HCT116 (cell line): ENCODE results near the gene DNAAF1. TPM values are rescaled to one million over a fixed set of nuclear protein-coding genes. Genes with fewer than 3 reads are reported as not detected.

Experiments
- ATAC-seq: fragments of 200-7000 bp; cut with Tn5 transposase; 2 replicates; pipeline ENCODE4 v1.9.1; 2020; ENCODE audit warnings: mild to moderate bottlenecking, moderate library complexity
- BruUV-seq: library from RNA; stranded (reverse); fragments of 400-500 nt; replicated peaks from 2 replicates; lab custom pipeline; 2021; lab: Mats Ljungman, UMichigan
- CTCF ChIA-PET: fragments of 300-600 bp; sonication (Branson Sonifier 250); formaldehyde crosslinking; loops from one replicate; lab custom pipeline; 2021; ENCODE audit warnings: antibody characterized with exemption; lab: Charles Lee
- POLR2A ChIA-PET: fragments of 300-600, 350-600 bp; sonication (Branson Sonifier 250); formaldehyde crosslinking; loops from one replicate; lab custom pipeline; 2021; ENCODE audit warnings: antibody characterized with exemption; lab: Charles Lee
- RAD21 ChIA-PET, 2 experiments: fragments of 300-600 bp; sonication (Branson Sonifier 250); formaldehyde crosslinking; loops; one replicate each; lab custom pipeline; 2023; ENCODE audit warnings: low total read pairs in 2 of 2; ENCODE audit not compliant: uncharacterized antibody in 2 of 2, unreplicated experiment in 2 of 2, low non-redundant PET in 1 of 2; lab: Charles Lee
- DNase-seq: peaks from one replicate; pipeline ENCODE4 v3.0.0-alpha.2; 2010; ENCODE audit warnings: low read depth, low spot score
- H2AFZ ChIP-seq: fragments of 200-600 bp; shearing (Covaris generic), sonication (generic); 2 replicates; pipeline ENCODE4 v1.6.1; 2017; ENCODE audit warnings: low read depth, mixed run types, mixed read lengths, antibody characterized with exemption, low read length; ENCODE audit not compliant: poor library complexity, severe bottlenecking
- H3K27ac ChIP-seq: 2 replicates; pipeline ENCODE4 v1.5.1; 2012; ENCODE audit warnings: low read depth, low read length
- H3K27me3 ChIP-seq: fragments of 200-600 bp; sonication (generic); 2 replicates; pipeline ENCODE4 v1.6.1; 2016; ENCODE audit warnings: mixed run types, low read length, mixed read lengths; ENCODE audit not compliant: insufficient read depth
- H3K36me3 ChIP-seq, 2 experiments: fragments of 200-500 bp in 1 of 2; fragments of 200-600 bp in 1 of 2; sonication (Bioruptor generic) in 1 of 2; sonication (generic) in 1 of 2; 2 replicates each; pipeline versions ENCODE4 v1.5.1 to v1.6.1; 2014 to 2016; ENCODE audit warnings: low read length in 2 of 2, inconsistent platforms in 1 of 2, mixed read lengths in 1 of 2, mixed run types in 1 of 2; ENCODE audit not compliant: insufficient read depth in 2 of 2, control insufficient read depth in 1 of 2
- H3K4me1 ChIP-seq, 2 experiments: fragments of 200-600 bp in 1 of 2; sonication (generic) in 1 of 2; 2 replicates each; pipeline versions ENCODE4 v1.5.1 to v1.6.1; 2012 to 2017; ENCODE audit warnings: low read length in 2 of 2, inconsistent platforms in 1 of 2, mild to moderate bottlenecking in 1 of 2, mixed read lengths in 1 of 2, mixed run types in 1 of 2, moderate library complexity in 1 of 2; ENCODE audit not compliant: insufficient read depth in 2 of 2, control insufficient read depth in 1 of 2
- H3K4me2 ChIP-seq: fragments of 200-600 bp; sonication (generic); 2 replicates; pipeline ENCODE4 v1.6.1; 2017; ENCODE audit warnings: mixed run types, low read length, mixed read lengths
- H3K4me3 ChIP-seq, 2 experiments: fragments of 200-600 bp in 1 of 2; sonication (generic) in 1 of 2; replicated peaks in 1 of 2; 2 replicates each; pipeline ENCODE4 v1.5.1; 2011 to 2016; ENCODE audit warnings: low read length in 2 of 2, control low read depth in 1 of 2, low read depth in 1 of 2, mild to moderate bottlenecking in 1 of 2, mixed read lengths in 1 of 2, mixed run types in 1 of 2
- H3K79me2 ChIP-seq: fragments of 200-600 bp; sonication (generic); 2 replicates; pipeline ENCODE4 v1.6.1; 2017; ENCODE audit warnings: mild to moderate bottlenecking, mixed run types, low read length, moderate library complexity, mixed read lengths; ENCODE audit not compliant: insufficient read depth
- H3K9ac ChIP-seq: fragments of 200-600 bp; sonication (generic); 2 replicates; pipeline ENCODE4 v1.6.1; 2016; ENCODE audit warnings: low read length, mixed read lengths
- H3K9me2 ChIP-seq: fragments of 200-600 bp; sonication (generic), shearing (Covaris generic); 2 replicates; pipeline ENCODE4 v1.6.1; 2017; ENCODE audit warnings: mixed run types, mild to moderate bottlenecking, moderate library complexity; ENCODE audit not compliant: insufficient read depth
- H3K9me3 ChIP-seq, 2 experiments: fragments of 200-500 bp in 1 of 2; fragments of 200-600 bp in 1 of 2; sonication (Bioruptor generic) in 1 of 2; sonication (generic) in 1 of 2; 2 replicates each; pipeline ENCODE4 v1.6.1; 2014 to 2017; ENCODE audit warnings: low read length in 2 of 2, mixed read lengths in 2 of 2, inconsistent platforms in 1 of 2, low read depth in 1 of 2, mild to moderate bottlenecking in 1 of 2, mixed run types in 1 of 2, moderate library complexity in 1 of 2; ENCODE audit not compliant: control insufficient read depth in 1 of 2, insufficient read depth in 1 of 2
- H4K20me1 ChIP-seq: fragments of 200-600 bp; sonication (generic), shearing (Covaris generic); 2 replicates; pipeline ENCODE4 v1.6.1; 2017; ENCODE audit warnings: mixed run types, mild to moderate bottlenecking, moderate library complexity; ENCODE audit not compliant: insufficient read depth
- CEBPB ChIP-seq: IDR thresholded peaks from 2 replicates; pipeline ENCODE4 v1.6.1; 2012; ENCODE audit warnings: low read depth
- ELF1 ChIP-seq: IDR thresholded peaks from 2 replicates; pipeline ENCODE4 v1.6.1; 2012; ENCODE audit warnings: low read depth, borderline replicate concordance
- EZH2phosphoT487 ChIP-seq: fragments of 200-600 bp; IDR thresholded peaks from 2 replicates; pipeline ENCODE4 v1.6.1; 2018; ENCODE audit warnings: antibody characterized with exemption, borderline replicate concordance
- POLR2A ChIP-seq: IDR thresholded peaks from 2 replicates; pipeline ENCODE4 v1.7.0; 2011; ENCODE audit warnings: borderline replicate concordance; ENCODE audit not compliant: insufficient read depth, insufficient read length; ENCODE audit errors: extremely low read depth
- POLR2AphosphoS5 ChIP-seq: IDR thresholded peaks from 2 replicates; pipeline ENCODE4 v1.6.1; 2011; ENCODE audit warnings: mild to moderate bottlenecking, low read depth, low read length, moderate library complexity
- RAD21 ChIP-seq: IDR thresholded peaks from 2 replicates; pipeline ENCODE4 v1.6.1; 2012; ENCODE audit warnings: low read depth, mild to moderate bottlenecking
- TCF7L2 ChIP-seq: IDR thresholded peaks from 2 replicates; pipeline ENCODE4 v1.7.0; 2011; ENCODE audit warnings: borderline replicate concordance, inconsistent platforms; ENCODE audit not compliant: insufficient read depth, insufficient read length; ENCODE audit errors: extremely low read depth
- YY1 ChIP-seq: IDR thresholded peaks from 2 replicates; pipeline ENCODE4 v1.6.1; 2011; ENCODE audit warnings: low read length, low read depth, moderate library complexity, mild to moderate bottlenecking; ENCODE audit not compliant: insufficient replicate concordance; ENCODE audit errors: extremely low read depth
- intact Hi-C: fragments of 100-400 bp; cut with micrococcal nuclease; formaldehyde crosslinking; loops from 2 replicates; pipeline ENCODE4 v1.10.0; 2022
- total RNA-seq: library from RNA; stranded (reverse); gene quantifications from one replicate; pipeline ENCODE4 v1.2.1, GENCODE V29; 2021; ENCODE audit not compliant: unreplicated experiment
- TF ChIP-seq, protein P1 (sequence below): IDR thresholded peaks from 2 replicates; pipeline ENCODE4 v1.6.1; 2011; ENCODE audit warnings: mild to moderate bottlenecking, low read length, moderate library complexity; ENCODE audit not compliant: insufficient replicate concordance; ENCODE audit errors: extremely low read depth
- TF ChIP-seq, protein P2 (sequence below): IDR thresholded peaks from 2 replicates; pipeline ENCODE4 v1.6.1; 2012; ENCODE audit warnings: low read depth
- TF ChIP-seq, protein P3 (sequence below): IDR thresholded peaks from 2 replicates; pipeline ENCODE4 v1.6.1; 2012

The DNAAF1 gene
- total RNA-seq, 1 experiment from 2014 or later: 0.30 TPM

DNA sequence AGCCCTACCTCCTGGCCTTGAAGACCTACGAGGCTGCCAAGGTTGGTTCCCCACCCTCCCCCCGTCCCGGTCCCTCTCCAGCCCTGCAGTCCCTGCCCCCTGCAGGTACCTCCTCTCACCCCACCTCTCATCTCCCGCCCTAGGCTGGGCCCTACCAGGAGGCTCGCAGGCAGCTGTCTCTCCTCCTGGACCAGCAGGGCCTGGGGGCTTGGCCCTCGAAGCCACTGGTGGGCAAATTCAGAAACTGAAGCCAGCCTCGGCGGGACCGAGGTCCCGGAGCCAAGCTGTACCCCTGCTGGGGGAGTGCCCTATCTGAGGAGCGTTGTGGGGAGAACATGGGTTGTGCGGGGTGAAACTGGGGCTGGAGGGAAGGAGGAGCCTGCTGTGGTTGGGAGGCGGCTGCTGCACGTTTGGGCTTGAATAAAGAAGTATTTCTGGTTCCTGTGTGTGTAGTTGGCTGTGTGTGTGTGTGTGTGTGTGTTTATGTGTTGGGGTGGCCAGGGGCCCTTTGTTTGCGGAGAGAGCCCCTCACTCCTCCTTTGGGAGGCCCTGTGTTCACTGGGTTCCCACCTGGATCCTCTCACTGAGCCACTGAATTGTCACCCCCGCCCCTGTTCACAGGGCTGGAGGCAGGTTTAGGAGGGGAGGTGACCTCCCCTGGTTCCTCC is 51.8 kb downstream of the DNAAF1 start:
- Histone ChIP-seq H3K36me3 (no peaks in the 10 kb centered on the region), H3K9ac (no peak overlapping the region), H3K4me1 (peaks cover 0 to 7% of the 10 kb centered on the region in 2 experiments; a peak in 1 of 4 replicates), H2AFZ (no peak overlapping the region), H3K4me2 (no peak overlapping the region), H3K9me3 (no peaks in the 10 kb centered on the region), H3K27ac (no peak overlapping the region), H4K20me1 (no peaks in the 10 kb centered on the region), H3K4me3 (no peak overlapping the region), H3K79me2 (no peaks in the 10 kb centered on the region), H3K9me2 (no peaks in the 10 kb centered on the region)
- intact Hi-C loops: no loop called here
- no peak for DNase-seq
- POLR2A ChIA-PET: no interaction called here
- TF ChIP-seq POLR2AphosphoS5 (no peak), RAD21 (no peak), TCF7L2 (no peak)
- TF ChIP-seq, protein P1, sequence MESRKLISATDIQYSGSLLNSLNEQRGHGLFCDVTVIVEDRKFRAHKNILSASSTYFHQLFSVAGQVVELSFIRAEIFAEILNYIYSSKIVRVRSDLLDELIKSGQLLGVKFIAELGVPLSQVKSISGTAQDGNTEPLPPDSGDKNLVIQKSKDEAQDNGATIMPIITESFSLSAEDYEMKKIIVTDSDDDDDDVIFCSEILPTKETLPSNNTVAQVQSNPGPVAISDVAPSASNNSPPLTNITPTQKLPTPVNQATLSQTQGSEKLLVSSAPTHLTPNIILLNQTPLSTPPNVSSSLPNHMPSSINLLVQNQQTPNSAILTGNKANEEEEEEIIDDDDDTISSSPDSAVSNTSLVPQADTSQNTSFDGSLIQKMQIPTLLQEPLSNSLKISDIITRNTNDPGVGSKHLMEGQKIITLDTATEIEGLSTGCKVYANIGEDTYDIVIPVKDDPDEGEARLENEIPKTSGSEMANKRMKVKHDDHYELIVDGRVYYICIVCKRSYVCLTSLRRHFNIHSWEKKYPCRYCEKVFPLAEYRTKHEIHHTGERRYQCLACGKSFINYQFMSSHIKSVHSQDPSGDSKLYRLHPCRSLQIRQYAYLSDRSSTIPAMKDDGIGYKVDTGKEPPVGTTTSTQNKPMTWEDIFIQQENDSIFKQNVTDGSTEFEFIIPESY: no peak
- TF ChIP-seq, all 23 proteins: peak for 0
- H3K27me3 ChIP-seq: no peaks in the 10 kb centered on the region
- ChIA-PET CTCF (interaction anchor here (1.1 to 2.4 kb wide), 2 partner anchors 10 to 80 kb away, joined by 3 to 11 read pairs; partner anchors contain the start of gene TAF1C), RAD21 (no interaction called here)
- no TSS peak for BruUV-seq
- ATAC-seq: no peak

DNA sequence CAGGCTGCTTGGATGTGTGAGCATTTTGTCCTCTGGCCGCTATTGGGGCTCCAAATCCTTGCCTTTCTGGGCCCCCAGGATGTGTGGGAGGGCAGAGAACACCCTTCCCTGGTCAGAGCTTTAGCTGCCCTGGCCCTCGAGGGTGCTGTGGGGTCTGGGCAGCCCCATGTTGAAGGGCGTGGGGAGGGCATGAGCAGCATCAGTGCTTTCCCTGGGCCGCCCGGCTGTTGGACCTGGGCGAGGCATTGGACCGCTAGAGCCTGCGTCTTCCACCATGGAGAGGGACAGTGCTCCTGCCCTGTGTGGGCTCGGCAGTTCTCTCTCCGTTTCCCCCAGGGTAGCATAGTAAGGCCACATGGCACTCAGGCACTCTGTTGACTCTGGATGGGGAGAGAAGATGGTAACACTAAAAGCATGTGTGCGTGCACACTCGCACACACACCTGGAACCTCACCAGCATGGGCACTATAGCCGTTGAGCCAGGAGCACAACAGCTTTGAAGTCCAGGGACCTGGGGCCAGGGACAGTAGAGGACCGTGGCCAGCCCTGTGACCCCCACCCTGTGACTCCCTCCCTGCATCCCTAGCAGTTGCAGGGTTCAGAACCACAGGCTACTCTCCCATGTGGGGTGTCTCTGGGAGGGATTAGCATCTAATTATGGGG is 52.5 kb downstream of the DNAAF1 start:
- no peak for ATAC-seq
- no TSS peak for BruUV-seq
- Histone ChIP-seq H3K27ac (no peak overlapping the region), H3K27me3 (no peaks in the 10 kb centered on the region), H3K4me2 (no peak overlapping the region), H3K4me3 (no peak overlapping the region), H3K9me3 (no peaks in the 10 kb centered on the region), H3K36me3 (no peaks in the 10 kb centered on the region)
- intact Hi-C loops: no loop called here
- POLR2A ChIA-PET: no interaction called here
- TF ChIP-seq CEBPB (no peak), YY1 (no peak), POLR2AphosphoS5 (no peak), ELF1 (no peak), EZH2phosphoT487 (no peak), POLR2A (no peak)
- TF ChIP-seq, protein P2, sequence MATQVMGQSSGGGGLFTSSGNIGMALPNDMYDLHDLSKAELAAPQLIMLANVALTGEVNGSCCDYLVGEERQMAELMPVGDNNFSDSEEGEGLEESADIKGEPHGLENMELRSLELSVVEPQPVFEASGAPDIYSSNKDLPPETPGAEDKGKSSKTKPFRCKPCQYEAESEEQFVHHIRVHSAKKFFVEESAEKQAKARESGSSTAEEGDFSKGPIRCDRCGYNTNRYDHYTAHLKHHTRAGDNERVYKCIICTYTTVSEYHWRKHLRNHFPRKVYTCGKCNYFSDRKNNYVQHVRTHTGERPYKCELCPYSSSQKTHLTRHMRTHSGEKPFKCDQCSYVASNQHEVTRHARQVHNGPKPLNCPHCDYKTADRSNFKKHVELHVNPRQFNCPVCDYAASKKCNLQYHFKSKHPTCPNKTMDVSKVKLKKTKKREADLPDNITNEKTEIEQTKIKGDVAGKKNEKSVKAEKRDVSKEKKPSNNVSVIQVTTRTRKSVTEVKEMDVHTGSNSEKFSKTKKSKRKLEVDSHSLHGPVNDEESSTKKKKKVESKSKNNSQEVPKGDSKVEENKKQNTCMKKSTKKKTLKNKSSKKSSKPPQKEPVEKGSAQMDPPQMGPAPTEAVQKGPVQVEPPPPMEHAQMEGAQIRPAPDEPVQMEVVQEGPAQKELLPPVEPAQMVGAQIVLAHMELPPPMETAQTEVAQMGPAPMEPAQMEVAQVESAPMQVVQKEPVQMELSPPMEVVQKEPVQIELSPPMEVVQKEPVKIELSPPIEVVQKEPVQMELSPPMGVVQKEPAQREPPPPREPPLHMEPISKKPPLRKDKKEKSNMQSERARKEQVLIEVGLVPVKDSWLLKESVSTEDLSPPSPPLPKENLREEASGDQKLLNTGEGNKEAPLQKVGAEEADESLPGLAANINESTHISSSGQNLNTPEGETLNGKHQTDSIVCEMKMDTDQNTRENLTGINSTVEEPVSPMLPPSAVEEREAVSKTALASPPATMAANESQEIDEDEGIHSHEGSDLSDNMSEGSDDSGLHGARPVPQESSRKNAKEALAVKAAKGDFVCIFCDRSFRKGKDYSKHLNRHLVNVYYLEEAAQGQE: no peak
- TF ChIP-seq, protein P3, sequence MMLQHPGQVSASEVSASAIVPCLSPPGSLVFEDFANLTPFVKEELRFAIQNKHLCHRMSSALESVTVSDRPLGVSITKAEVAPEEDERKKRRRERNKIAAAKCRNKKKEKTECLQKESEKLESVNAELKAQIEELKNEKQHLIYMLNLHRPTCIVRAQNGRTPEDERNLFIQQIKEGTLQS: no peak
- TF ChIP-seq, all 23 proteins: peak for 0
- H3K9me2 ChIP-seq: no peaks in the 10 kb centered on the region
- H4K20me1 ChIP-seq: no peaks in the 10 kb centered on the region
- no peaks in the 10 kb centered on the region for H3K79me2 ChIP-seq
- CTCF ChIA-PET: no interaction called here
- RAD21 ChIA-PET: no interaction called here
- H2AFZ ChIP-seq: no peak overlapping the region
- DNase-seq: no peak
- H3K4me1 ChIP-seq: peaks cover 0 to 7% of the 10 kb centered on the region in 2 experiments; a peak in 1 of 4 replicates
- no peak overlapping the region for H3K9ac ChIP-seq
